Right cardiac atrium (tissue), 5 donors: ENCODE data around the gene HAPLN3. TPM values are rescaled to one million over a fixed set of nuclear protein-coding genes. Genes with fewer than 3 reads are reported as not detected.

Experiments used
- polyA plus RNA-seq: library from polyadenylated mRNA; stranded (reverse); fragments of 200-250 nt; gene quantifications from one replicate; pipeline ENCODE4 v1.2.3, GENCODE V29; 2013
- total RNA-seq, 4 donors: library from RNA; stranded (reverse); fragmentation: NEBNext Ultra II Directional; extraction: Animal tissue kit (Norgen Biotek cat#: 25700); gene quantifications; one replicate each; pipeline ENCODE4 v1.2.1, GENCODE V29; 2021
- donor health status: healthy with polysubstance abuse.
- donor health status: DM: no; HTN: yes; CAD: no.
- donor health status: DM: no; HTN: no; CAD: no.
- donor health status: DM: no; HTN: yes; CAD: no; lungs with severe emphysema.
- donor health status: DM: yes; HTN: yes; CAD: no.

The HAPLN3 gene
- total and polyA plus RNA-seq, 5 donors = 1.6 to 2.8 (median 2.0) TPM

Other genes starting within 250 kb of the HAPLN3 start
- under 1 TPM; 0.14 to 0.23 (median 0.17) TPM for gene ACAN, start 92.1 kb downstream of the HAPLN3 start, total RNA-seq
- gene ACAN, start 92.1 kb downstream of the HAPLN3 start, polyA plus RNA-seq = 0.86 TPM
- 100 to 1,000 TPM; 200 to 347 (median 278) TPM for gene MFGE8, start 17.8 kb upstream of the HAPLN3 start, total RNA-seq
- 289 TPM for gene MFGE8, start 17.8 kb upstream of the HAPLN3 start, polyA plus RNA-seq
- 100 to 1,000 TPM; 108 to 179 (median 114) TPM for gene ABHD2, start 192.9 kb upstream of the HAPLN3 start, total RNA-seq
- 21.8 TPM for gene ABHD2, start 192.9 kb upstream of the HAPLN3 start, polyA plus RNA-seq